DND-41 (cell line): ENCODE measurements around the gene ESRP2.

Experiments
- ATAC-seq: fragments of 200-7000 bp; cut with Tn5 transposase; 3 replicates; pipeline ENCODE4 v1.9.1; 2021; ENCODE audit warnings: low read depth; ENCODE audit not compliant: insufficient read depth
- DNase-seq: peaks from one replicate; pipeline ENCODE4 v3.0.0-alpha.2; 2020
- H2AFZ ChIP-seq: 2 replicates; pipeline ENCODE4 v1.6.0; 2012; ENCODE audit warnings: low read depth, low read length
- H3K27ac ChIP-seq: 2 replicates; pipeline ENCODE4 v1.5.1; 2012; ENCODE audit warnings: low read length, inconsistent platforms
- H3K27me3 ChIP-seq: fragments of 200-600 bp; sonication (generic); 2 replicates; pipeline ENCODE4 v1.6.0; 2012; ENCODE audit warnings: low read length, mild to moderate bottlenecking, inconsistent platforms; ENCODE audit not compliant: insufficient read depth, poor library complexity
- H3K36me3 ChIP-seq: 2 replicates; pipeline ENCODE4 v1.5.1; 2012; ENCODE audit warnings: low read length, inconsistent platforms; ENCODE audit not compliant: insufficient read depth
- H3K4me1 ChIP-seq: 2 replicates; pipeline ENCODE4 v1.5.1; 2012; ENCODE audit warnings: mild to moderate bottlenecking, low read length; ENCODE audit not compliant: insufficient read depth
- H3K4me2 ChIP-seq: 2 replicates; pipeline ENCODE4 v1.6.0; 2012; ENCODE audit warnings: mild to moderate bottlenecking, moderate library complexity, low read length, inconsistent platforms; ENCODE audit not compliant: insufficient read depth
- H3K4me3 ChIP-seq, 2 experiments: fragments of 200-600 bp in 1 of 2; shearing (Covaris generic) in 1 of 2; 2 replicates each; pipeline ENCODE4 v1.5.1; 2012 to 2016; ENCODE audit warnings: inconsistent platforms in 2 of 2, low read length in 2 of 2, mild to moderate bottlenecking in 2 of 2, low read depth in 1 of 2, moderate library complexity in 1 of 2
- H3K79me2 ChIP-seq: 2 replicates; pipeline ENCODE4 v1.6.0; 2012; ENCODE audit warnings: low read length, inconsistent platforms; ENCODE audit not compliant: insufficient read depth
- H3K9ac ChIP-seq: 2 replicates; pipeline ENCODE4 v1.6.0; 2012; ENCODE audit warnings: low read depth, mild to moderate bottlenecking, inconsistent platforms, low read length, moderate library complexity
- H3K9me3 ChIP-seq: 2 replicates; pipeline ENCODE4 v1.5.1; 2012; ENCODE audit warnings: low read length, moderate library complexity, mild to moderate bottlenecking, inconsistent platforms; ENCODE audit not compliant: insufficient read depth, severe bottlenecking
- H4K20me1 ChIP-seq: 2 replicates; pipeline ENCODE4 v1.6.0; 2012; ENCODE audit warnings: low read length; ENCODE audit not compliant: insufficient read depth
- CTCF ChIP-seq: IDR thresholded peaks from 2 replicates; pipeline ENCODE4 v1.5.1; 2012; ENCODE audit warnings: borderline replicate concordance, low read length, moderate library complexity, mild to moderate bottlenecking; ENCODE audit not compliant: poor library complexity, severe bottlenecking; ENCODE audit errors: extremely low read depth
- EZH2 ChIP-seq: IDR thresholded peaks from 3 replicates; pipeline ENCODE4 v1.6.1; 2012; ENCODE audit warnings: borderline replicate concordance, low read depth, mild to moderate bottlenecking, moderate library complexity, low read length, inconsistent platforms; ENCODE audit not compliant: severe bottlenecking

Gene ESRP2

GRCh38 chr16:68283346-68283745 is 47.4 kb upstream of the ESRP2 start:
- H3K79me2 ChIP-seq, result peaks cover 94% of the 10 kb centered on the region
- TF ChIP-seq EZH2 (no peak), CTCF (no peak)
- H3K4me1 ChIP-seq, result peaks cover 46% of the 10 kb centered on the region
- peaks cover 29% of the 10 kb centered on the region for H4K20me1 ChIP-seq
- H3K4me2 ChIP-seq, result no peak overlapping the region
- no peaks in the 10 kb centered on the region for H3K27me3 ChIP-seq
- H3K27ac ChIP-seq, result peak overlapping the region; percentile 39; the same call in 1 of the 2 replicates
- H2AFZ ChIP-seq, result no peak overlapping the region
- H3K36me3 ChIP-seq, result peaks cover 80% of the 10 kb centered on the region
- ATAC-seq, result no peak
- DNase-seq, result no peak
- H3K4me3 ChIP-seq, result no peak overlapping the region
- no peaks in the 10 kb centered on the region for H3K9me3 ChIP-seq
- no peak overlapping the region for H3K9ac ChIP-seq

DNA sequence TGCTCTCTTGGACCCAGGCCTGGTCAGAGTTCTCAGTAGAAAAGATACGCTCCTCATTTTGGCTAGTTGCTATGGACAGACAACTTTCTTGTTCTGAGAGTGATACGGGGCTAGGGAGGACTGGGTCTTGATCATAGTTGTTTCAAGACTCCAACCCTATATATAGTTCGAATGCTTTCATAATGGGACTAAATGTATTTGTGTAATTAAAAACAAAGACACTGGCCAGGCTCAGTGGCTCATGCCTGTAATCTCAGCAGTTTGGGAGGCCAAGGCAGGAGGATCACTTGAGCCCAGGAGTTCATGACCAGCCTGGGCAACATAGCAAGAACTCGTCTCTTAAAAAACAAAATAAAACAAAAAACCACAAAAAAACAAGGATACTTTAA is 46.1 kb upstream of the ESRP2 start:
- no peak for TF ChIP-seq EZH2
- no peak for TF ChIP-seq CTCF
- peaks cover 93% of the 10 kb centered on the region for H3K79me2 ChIP-seq
- H3K4me1 ChIP-seq, result peaks cover 40% of the 10 kb centered on the region
- ATAC-seq, result no peak
- H3K27ac ChIP-seq, result no peak overlapping the region
- no peaks in the 10 kb centered on the region for H3K27me3 ChIP-seq
- no peak for DNase-seq
- no peak overlapping the region for H3K4me2 ChIP-seq
- H4K20me1 ChIP-seq, result peaks cover 21% of the 10 kb centered on the region; the same call in 1 of the 2 replicates
- H3K4me3 ChIP-seq, result no peak overlapping the region
- peaks cover 71% of the 10 kb centered on the region for H3K36me3 ChIP-seq
- H3K9me3 ChIP-seq, result no peaks in the 10 kb centered on the region
- no peak overlapping the region for H3K9ac ChIP-seq
- no peak overlapping the region for H2AFZ ChIP-seq

DNA sequence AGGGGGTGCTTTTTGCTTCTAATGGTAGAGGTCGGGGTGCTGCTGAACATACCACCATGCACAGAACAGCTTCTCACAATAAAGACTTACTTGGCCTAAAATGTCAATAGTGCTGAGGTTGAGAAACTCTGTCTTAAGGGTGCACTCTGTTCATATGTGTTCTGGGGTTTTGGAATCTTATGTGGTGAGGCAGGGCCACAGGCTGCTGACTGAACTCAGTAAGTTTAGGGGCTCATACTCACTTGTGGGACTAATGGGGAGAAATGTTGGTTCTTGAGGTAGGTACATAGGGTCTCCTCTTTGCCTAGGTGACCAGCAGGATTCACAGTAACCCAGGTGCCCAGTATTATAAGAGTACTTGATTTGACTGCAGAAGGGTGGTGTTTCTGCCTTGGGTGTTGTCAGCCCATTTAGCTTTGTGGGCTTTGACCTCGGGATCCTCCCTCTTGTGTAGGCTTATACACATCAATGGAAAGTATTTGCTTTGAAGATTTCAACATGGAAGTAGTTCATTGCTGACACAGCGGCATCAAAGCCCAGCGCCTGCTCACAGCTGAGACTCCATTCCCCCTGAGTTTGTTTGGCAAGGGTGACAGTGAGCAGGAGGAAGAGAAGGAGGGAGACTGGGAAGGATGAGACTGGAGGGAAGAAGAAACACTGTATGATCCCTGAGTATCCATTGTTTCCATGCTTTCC is 45.6 kb upstream of the ESRP2 start:
- Histone ChIP-seq H3K79me2 (peaks cover 93% of the 10 kb centered on the region), H3K9ac (no peak overlapping the region), H3K27ac (no peak overlapping the region), H4K20me1 (peaks cover 18% of the 10 kb centered on the region; the same call in 1 of the 2 replicates), H3K9me3 (no peaks in the 10 kb centered on the region), H3K27me3 (no peaks in the 10 kb centered on the region), H3K4me3 (no peak overlapping the region), H3K4me2 (no peak overlapping the region), H3K4me1 (peaks cover 40% of the 10 kb centered on the region), H3K36me3 (peaks cover 70% of the 10 kb centered on the region), H2AFZ (no peak overlapping the region)
- ATAC-seq (peak; percentile 62), DNase-seq (peak; percentile 53)
- TF ChIP-seq EZH2 (no peak), CTCF (no peak)
